ENCODE results near the gene APOB. TPM values are rescaled to one million over a fixed set of nuclear protein-coding genes. Genes with fewer than 3 reads are reported as not detected.

APOB gene
- total and polyA plus RNA-seq, 9 donors, result 0.13 to 4.8 (median 1.3) TPM

- Histone ChIP-seq H3K4me3 (no peak overlapping the region), H3K36me3 (no peaks in the 10 kb centered on the region), H3K9me3 (no peaks in the 10 kb centered on the region), H3K4me1 (ENCODE audit: insufficient read depth) (no peaks in the 10 kb centered on the region), H3K27me3 (no peaks in the 10 kb centered on the region), H3K27ac (no peak overlapping the region)
- TF ChIP-seq CTCF (IDR thresholded peaks at IDR 0.05) (no peak), POLR2A (IDR thresholded peaks at IDR 0.05) (no peak), EP300 (IDR thresholded peaks at IDR 0.05) (no peak)
- DNase-seq, result no peak
- intact Hi-C loops (cut with DNase I), result loop anchor here in 1 of 4 donors (2.0 kb wide), 1 partner anchor 295 kb away; no protein-coding TSS in a partner anchor
- 73 to 79% (median 78%) methylated on average over 21 of the region's 21 CpGs for WGBS, 3 donors
Observed at GRCh38 chr2:20957788-20958525, 85.9 kb downstream of the APOB start.

GRCh38 chr2:20955277-20956026, 88.4 kb downstream of the APOB start:
- no peaks in the 10 kb centered on the region for H3K4me1 ChIP-seq (ENCODE audit: insufficient read depth)
- H3K9me3 ChIP-seq, result no peaks in the 10 kb centered on the region
- no peak overlapping the region for H3K27ac ChIP-seq
- no peak overlapping the region for H3K4me3 ChIP-seq
- intact Hi-C loops (cut with DNase I), result no loop called here
- DNase-seq, result no peak
- H3K36me3 ChIP-seq, result no peaks in the 10 kb centered on the region
- no peaks in the 10 kb centered on the region for H3K27me3 ChIP-seq
- WGBS, 3 donors, result 74 to 81% (median 80%) methylated on average over 10 of the region's 10 CpGs
- TF ChIP-seq EP300 (IDR thresholded peaks at IDR 0.05) (no peak), POLR2A (IDR thresholded peaks at IDR 0.05) (no peak), CTCF (IDR thresholded peaks at IDR 0.05) (no peak)

GRCh38 chr2:20953146-20953824, 90.6 kb downstream of the APOB start:
- Histone ChIP-seq H3K4me1 (ENCODE audit: insufficient read depth) (no peaks in the 10 kb centered on the region), H3K27ac (no peak overlapping the region), H3K9me3 (no peaks in the 10 kb centered on the region), H3K36me3 (no peaks in the 10 kb centered on the region), H3K4me3 (no peak overlapping the region), H3K27me3 (no peaks in the 10 kb centered on the region)
- WGBS, 3 donors, result 77 to 84% (median 82%) methylated on average over 10 of the region's 10 CpGs
- intact Hi-C loops (cut with DNase I), result no loop called here
- DNase-seq, result no peak
- no peak for TF ChIP-seq EP300 (IDR thresholded peaks at IDR 0.05)
- no peak for TF ChIP-seq POLR2A (IDR thresholded peaks at IDR 0.05)
- no peak for TF ChIP-seq CTCF (IDR thresholded peaks at IDR 0.05)

Other genes with a start within 250 kb of the APOB start
- gene LDAH, start 221.0 kb downstream of the APOB start, total RNA-seq, result 10 to 100 TPM in 4 of 7 donors, 1 to 10 TPM in 3; 4.0 to 16.5 (median 11.0) TPM
- gene LDAH, start 221.0 kb downstream of the APOB start, polyA plus RNA-seq, result 10 to 100 TPM in 1 of 2 donors, 1 to 10 TPM in 1; 6.3 to 21.0 TPM
- gene TDRD15, start 79.9 kb upstream of the APOB start, total RNA-seq, result under 1 TPM in 1 of 7 donors, not detected in 6; 0.23 TPM
- not detected for gene TDRD15, start 79.9 kb upstream of the APOB start, polyA plus RNA-seq